ACC112 (cell line): ENCODE data around the gene IER2.

Source experiments
- H2AFZ ChIP-seq: fragments of 200-600 bp; sonication (generic); one replicate; pipeline ENCODE4 v1.6.0; 2017; ENCODE audit warnings: antibody characterized with exemption, low read length; ENCODE audit not compliant: unreplicated experiment
- H3K27ac ChIP-seq: fragments of 200-600 bp; sonication (generic); 2 replicates; pipeline ENCODE4 v1.5.1; 2014; ENCODE audit warnings: low read depth, mild to moderate bottlenecking, antibody characterized with exemption, low read length, moderate library complexity
- H3K27me3 ChIP-seq: fragments of 200-600 bp; sonication (generic); 2 replicates; pipeline ENCODE4 v1.6.1; 2014; ENCODE audit warnings: mild to moderate bottlenecking, antibody characterized with exemption, low read length, moderate library complexity, mixed read lengths; ENCODE audit not compliant: insufficient read depth
- H3K36me3 ChIP-seq: fragments of 200-600 bp; sonication (generic); 2 replicates; pipeline ENCODE4 v1.6.1; 2016; ENCODE audit warnings: mild to moderate bottlenecking, antibody characterized with exemption, low read length, moderate library complexity, mixed read lengths; ENCODE audit not compliant: insufficient read depth
- H3K4me1 ChIP-seq: fragments of 200-600 bp; sonication (generic); one replicate; pipeline ENCODE4 v1.6.1; 2016; ENCODE audit warnings: low read length, mixed read lengths; ENCODE audit not compliant: insufficient read depth, unreplicated experiment, control insufficient read depth
- H3K4me3 ChIP-seq: fragments of 200-600 bp; sonication (generic); 2 replicates; pipeline ENCODE4 v1.5.1; 2014; ENCODE audit warnings: mild to moderate bottlenecking, low read depth, low read length
- H3K79me2 ChIP-seq: fragments of 200-600 bp; sonication (generic); one replicate; pipeline ENCODE4 v1.6.0; 2016; ENCODE audit warnings: low read length; ENCODE audit not compliant: control insufficient read depth, unreplicated experiment, insufficient read depth

IER2 gene, protein sequence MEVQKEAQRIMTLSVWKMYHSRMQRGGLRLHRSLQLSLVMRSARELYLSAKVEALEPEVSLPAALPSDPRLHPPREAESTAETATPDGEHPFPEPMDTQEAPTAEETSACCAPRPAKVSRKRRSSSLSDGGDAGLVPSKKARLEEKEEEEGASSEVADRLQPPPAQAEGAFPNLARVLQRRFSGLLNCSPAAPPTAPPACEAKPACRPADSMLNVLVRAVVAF

DNA sequence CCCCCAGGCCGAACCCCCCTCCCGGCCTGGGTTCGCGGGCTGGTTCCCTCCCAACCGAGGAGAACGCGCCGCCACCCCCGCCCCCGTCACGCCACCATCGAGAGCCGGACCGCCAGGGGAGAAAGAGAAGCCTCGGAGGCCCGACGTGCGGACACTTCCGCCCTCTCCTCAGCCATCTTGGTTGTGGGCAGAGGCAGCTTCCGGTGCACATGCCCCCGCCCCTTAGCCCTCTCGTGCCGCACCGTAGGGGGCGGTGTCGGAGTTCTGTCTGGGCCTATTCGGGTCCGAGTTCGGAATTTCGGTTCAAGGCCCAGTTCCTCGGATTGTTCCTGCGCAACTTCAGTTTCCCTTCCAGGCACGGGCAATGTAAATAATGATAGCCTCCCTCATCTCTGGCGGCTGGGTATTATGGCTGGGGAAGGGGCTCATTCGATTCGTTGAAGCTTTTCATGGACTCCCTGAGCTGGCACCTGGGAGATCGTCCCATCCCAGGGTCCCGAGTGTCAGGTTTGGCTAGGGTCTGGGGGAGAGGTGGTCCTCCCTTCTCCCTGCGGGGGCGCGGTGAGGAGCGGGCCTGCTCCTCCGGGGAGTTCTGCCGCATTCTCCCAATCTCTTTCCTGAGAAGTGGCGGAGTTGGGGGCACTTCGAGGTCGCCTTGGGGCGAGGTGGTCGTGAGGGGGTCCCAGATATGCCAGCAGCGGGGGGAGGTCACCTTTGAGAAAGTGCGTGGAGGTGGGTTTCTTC lies at the start of gene IER2, which contains the start of gene STX10:
Gene IER2, plus strand, starts transcription at position 225 of the 744 bp plus-strand sequence. CDS start 2,776 bp downstream, outside the sequence.
Gene STX10, minus strand, starts transcription at position 189 of the 744 bp plus-strand sequence. CDS start 202 bp downstream, outside the sequence.
- Histone ChIP-seq H3K27me3 (no peaks in the 10 kb centered on the region), H3K36me3 (peaks cover 9% of the 10 kb centered on the region; the same call in 1 of the 2 replicates), H3K4me1 (peaks cover 4% of the 10 kb centered on the region), H3K4me3 (peak within 1 kb of the TSS; percentile 95), H3K79me2 (peaks cover 36% of the 10 kb centered on the region), H2AFZ (peak within 1 kb of the TSS; percentile 53), H3K27ac (peak within 1 kb of the TSS; percentile 89)

DNA sequence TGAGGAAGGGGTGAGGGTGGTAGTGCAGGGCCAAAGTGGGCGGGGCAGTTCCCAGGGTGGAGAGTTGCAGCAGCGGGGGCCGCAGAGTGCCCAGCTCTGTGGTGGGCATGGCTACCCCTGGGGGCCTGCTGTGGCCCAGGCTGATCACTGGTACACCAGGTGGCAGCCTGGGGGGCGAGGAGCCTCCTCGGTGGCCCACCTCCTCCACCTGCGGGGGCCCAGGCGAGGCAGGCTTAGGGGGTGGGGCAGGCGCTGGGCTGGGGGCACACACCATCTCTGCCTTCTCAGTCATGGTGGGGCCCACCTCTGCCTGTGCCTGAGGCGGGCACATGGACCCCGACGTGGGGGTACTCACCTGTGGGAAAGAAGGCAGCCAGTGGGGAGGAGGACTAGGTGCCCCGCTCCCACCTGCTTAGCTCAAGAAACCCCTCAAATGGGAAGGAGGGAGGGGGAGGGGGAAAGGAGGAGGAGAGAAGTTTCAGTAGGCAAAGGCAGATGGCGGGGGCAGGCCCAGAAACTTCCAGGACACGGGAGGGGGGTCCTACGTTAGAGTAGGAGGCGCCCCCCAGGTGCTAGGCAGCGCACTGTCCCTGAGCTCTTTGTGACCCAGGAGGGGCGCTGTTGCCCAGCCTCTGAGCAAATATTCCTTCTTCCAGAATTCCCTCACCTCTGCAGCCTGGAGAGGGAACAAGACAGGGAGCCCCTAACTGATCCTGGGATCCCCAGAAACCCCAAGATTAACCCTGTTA lies 49.2 kb upstream of the IER2 start:
- no peak overlapping the region for H2AFZ ChIP-seq
- H3K27ac ChIP-seq, result no peak overlapping the region
- H3K36me3 ChIP-seq, result no peaks in the 10 kb centered on the region
- H3K27me3 ChIP-seq, result no peaks in the 10 kb centered on the region
- no peak overlapping the region for H3K4me3 ChIP-seq
- H3K79me2 ChIP-seq, result no peaks in the 10 kb centered on the region
- peaks cover 9% of the 10 kb centered on the region for H3K4me1 ChIP-seq

DNA sequence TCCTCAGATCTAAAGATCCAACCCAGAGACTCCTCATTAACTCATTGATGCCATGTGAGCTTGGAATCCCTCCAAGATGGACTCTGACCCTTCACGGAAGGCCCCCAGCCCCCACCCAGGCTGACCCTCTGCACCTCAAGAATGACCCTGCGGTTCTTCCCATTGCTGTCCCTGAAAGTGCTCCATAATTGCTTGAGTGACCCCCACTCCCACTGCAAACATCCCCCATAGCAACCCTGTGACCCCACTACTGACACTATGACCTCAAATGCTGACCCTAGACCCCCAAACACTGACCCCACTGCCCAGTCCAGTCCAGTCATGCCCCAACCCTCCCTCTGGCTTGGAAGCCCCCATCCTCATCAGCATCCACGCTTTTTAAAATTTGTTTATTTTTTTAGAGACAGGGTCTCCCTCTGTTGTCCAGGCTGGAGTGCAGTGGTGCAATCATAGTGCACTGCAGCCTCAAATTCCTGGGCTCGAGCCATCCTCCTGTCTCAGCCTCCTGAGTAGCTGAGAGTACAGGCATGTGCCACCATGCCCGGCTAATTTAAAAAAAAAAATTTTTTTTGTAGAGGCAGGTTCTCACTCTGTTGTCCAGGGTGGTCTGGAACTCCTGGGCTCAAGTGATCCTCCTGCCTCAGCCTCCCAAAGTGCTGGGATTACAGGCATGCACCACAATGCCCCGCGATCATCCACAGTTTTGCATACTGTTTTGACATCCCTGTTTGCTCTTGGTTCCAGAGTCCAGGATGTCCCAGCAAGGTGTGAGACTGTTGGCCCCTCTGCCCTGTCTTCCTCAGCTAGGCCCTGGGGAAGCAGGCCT lies 48.4 kb upstream of the IER2 start:
- Histone ChIP-seq H3K27me3 (no peaks in the 10 kb centered on the region), H3K79me2 (no peaks in the 10 kb centered on the region), H3K4me3 (peak overlapping the region; percentile 56; the same call in 1 of the 2 replicates), H2AFZ (no peak overlapping the region), H3K27ac (no peak overlapping the region), H3K36me3 (no peaks in the 10 kb centered on the region), H3K4me1 (peaks cover 9% of the 10 kb centered on the region)

DNA sequence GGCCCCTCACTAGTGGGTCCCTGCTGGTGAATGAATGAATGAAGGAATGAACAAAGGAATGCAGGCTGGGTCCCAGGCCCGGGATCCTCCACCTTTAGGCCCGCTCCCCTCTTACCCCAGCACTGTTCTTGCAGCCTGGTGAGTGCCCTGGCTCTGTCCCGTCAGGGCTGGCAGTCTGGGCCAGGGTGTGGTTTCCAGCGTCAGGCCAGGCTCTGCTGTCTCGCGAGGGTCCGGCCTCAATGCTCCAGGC lies 47.9 kb upstream of the IER2 start:
- Histone ChIP-seq H3K4me1 (peaks cover 9% of the 10 kb centered on the region), H2AFZ (peak overlapping the region; percentile 7), H3K27ac (no peak overlapping the region), H3K36me3 (no peaks in the 10 kb centered on the region), H3K4me3 (peak overlapping the region; percentile 56), H3K27me3 (no peaks in the 10 kb centered on the region), H3K79me2 (no peaks in the 10 kb centered on the region)

DNA sequence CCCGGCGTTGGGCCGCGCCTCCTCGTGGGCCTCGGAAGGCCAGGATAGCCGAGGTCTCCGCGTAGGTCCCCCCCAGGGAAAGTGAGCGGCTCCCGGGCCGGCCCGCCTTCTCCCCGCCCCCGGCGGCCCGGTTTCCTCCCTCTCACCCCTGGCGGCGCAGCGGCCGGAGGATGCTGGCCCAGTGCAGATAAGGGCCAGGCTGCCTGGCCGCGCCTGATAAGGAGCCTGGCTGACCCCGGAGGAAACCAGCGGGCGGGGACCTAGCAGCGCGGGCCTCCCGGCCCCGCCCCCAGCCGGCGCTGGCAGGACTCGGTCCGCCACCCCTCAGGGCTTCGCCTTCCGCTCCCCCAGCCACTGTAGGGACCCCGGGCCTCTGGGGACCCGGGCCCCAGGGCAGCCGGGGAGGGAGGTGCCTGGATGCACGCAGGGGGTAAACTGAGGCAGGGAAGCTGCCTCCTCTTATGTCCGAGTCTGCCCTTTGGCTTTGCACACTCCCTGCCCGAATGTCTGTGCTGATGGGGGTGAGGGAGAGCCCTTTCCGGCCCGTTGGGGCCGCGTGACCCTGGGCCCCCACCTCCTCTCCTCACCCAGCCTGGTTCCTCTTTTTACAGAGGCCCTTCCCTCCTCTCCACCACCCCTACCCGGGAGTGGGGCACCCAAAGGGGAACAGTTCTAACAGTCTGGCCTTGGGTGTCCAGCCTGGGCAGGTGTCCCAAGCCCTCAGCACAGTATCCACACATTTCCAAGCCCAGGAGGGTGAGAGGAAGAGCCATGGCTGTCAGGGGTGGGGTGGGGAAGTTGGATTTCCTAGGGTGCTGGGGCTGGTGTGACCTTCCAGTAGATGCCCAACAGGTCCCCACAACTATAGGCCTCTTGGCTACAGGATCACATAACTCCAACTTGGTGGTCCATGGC lies 47.3 kb upstream of the IER2 start, which contains the start of gene LYL1:
Gene LYL1, minus strand, starts transcription at position 193 of the 915 bp plus-strand sequence. CDS start 1,687 bp downstream, outside the sequence.
- no peak within 1 kb of the TSS for H3K27ac ChIP-seq
- H2AFZ ChIP-seq, result peak within 1 kb of the TSS; percentile 7
- no peaks in the 10 kb centered on the region for H3K36me3 ChIP-seq

DNA sequence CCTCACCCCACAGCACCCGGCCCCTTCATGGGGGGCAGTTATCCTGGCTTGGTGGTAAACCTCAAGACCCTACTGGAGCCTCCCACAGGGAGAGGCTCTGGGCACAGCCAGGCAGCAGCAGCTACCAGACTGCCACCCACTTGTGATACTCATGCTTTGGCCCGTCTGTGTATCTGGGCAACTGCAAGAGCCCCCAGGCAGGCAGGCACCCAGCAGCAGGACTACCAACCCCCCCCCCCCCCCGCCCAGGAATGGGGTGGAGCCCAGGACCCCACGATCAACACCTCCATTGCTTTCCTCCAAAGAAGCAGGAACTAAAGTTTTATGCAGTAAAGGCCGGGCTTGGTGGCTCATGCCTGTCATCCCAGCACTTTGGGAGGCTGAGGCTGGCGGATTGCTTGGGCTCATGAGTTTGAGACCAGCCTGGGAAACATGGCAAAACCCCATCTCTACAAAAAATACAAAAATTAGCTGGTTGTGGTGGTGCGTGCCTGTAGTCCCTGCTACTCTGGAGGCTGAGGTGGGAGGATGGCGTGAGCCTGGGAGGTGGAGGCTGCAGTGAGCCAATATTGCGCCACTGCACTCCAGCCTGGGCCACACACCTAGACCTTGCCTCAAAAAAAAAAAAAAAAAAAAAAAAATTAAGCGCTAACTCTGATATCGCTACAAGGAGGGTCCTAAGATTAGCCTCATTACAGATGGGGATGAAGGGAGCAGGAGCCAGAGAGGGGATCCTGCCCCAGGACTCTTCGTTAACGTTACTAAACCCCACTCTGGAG lies 46.4 kb upstream of the IER2 start:
- no peaks in the 10 kb centered on the region for H3K27me3 ChIP-seq
- H3K4me1 ChIP-seq, result peaks cover 9% of the 10 kb centered on the region
- no peaks in the 10 kb centered on the region for H3K36me3 ChIP-seq
- no peak overlapping the region for H2AFZ ChIP-seq
- H3K79me2 ChIP-seq, result no peaks in the 10 kb centered on the region
- H3K4me3 ChIP-seq, result no peak overlapping the region
- no peak overlapping the region for H3K27ac ChIP-seq

More for the DNA sequence above, 47.3 kb upstream of the IER2 start, which contains the start of gene LYL1:
- Histone ChIP-seq H3K4me3 (peak within 1 kb of the TSS; percentile 56), H3K27me3 (no peaks in the 10 kb centered on the region), H3K79me2 (no peaks in the 10 kb centered on the region), H3K4me1 (peaks cover 9% of the 10 kb centered on the region)

DNA sequence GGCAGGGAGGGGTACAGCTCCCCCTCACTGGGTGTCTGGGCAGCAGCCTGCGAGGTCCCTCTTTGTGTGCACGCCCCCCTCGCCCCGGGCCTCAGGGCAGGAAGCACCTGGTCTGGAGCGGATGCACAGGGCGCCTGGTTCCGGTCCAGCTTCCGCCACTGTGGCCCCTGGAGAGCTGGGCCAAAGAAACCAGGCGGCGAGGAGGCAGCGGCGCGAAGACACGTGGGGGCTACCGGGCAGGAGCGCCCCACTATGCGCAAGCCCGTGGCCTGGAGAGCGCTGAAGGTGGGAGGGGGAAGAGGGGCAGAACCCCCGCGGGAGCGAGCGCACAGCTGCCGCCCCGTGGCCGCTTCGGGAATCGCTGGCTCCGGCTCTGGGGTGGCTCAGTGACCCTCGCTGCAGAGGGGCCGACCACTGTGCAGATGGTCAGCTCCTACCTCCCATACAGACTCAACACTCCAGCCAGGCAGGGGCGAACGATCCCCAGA lies 45.8 kb upstream of the IER2 start:
- Histone ChIP-seq H2AFZ (no peak overlapping the region), H3K79me2 (no peaks in the 10 kb centered on the region), H3K4me3 (no peak overlapping the region), H3K36me3 (no peaks in the 10 kb centered on the region), H3K27me3 (no peaks in the 10 kb centered on the region), H3K27ac (no peak overlapping the region), H3K4me1 (peaks cover 9% of the 10 kb centered on the region)

DNA sequence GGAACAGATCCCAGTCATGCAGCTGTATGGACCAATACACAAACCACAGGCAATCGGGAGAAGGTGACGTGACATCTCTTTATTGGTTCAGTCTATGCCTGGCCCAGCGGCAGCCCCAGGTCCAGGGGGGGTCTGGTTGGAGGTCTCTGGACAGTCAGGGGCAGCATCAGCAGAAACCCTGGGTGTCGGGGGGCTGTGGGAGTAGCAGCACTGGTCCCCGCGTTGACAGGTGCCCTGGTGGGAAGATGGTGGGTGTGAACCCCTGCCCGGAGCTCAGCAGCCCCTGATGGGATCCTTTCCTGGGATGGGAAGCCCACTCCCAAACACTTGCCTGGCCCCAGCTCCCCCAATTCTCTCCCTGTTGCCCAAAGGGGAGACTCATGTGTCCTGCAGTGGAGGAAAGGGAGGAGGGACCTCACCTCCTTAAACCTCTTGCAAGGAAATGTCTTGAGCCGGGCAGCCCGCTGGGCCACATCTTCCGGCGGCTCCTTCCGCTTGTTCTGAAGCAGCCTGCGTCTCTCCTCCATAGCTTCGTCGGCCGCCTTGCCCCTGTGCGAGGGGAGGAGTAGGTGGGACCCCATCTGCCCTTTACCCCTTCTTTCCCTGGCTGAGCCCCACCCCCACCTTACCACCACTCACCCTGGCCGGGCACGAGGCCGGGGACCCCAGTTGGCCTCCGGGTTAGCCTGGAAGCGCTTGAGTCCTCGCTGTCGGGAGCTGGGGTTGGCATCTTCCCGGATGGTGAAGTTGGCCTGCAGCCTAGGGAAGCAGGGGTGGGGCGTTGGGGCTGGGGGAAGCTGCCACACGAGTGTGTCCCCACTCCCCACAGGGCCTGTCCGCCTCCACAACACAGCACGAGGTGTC lies 45.1 kb upstream of the IER2 start:
- no peaks in the 10 kb centered on the region for H3K79me2 ChIP-seq
- H3K27ac ChIP-seq, result no peak overlapping the region
- no peaks in the 10 kb centered on the region for H3K27me3 ChIP-seq
- H3K36me3 ChIP-seq, result no peaks in the 10 kb centered on the region
- H2AFZ ChIP-seq, result no peak overlapping the region
- H3K4me3 ChIP-seq, result no peak overlapping the region
- peaks cover 9% of the 10 kb centered on the region for H3K4me1 ChIP-seq
